GM12878 (cell line): ENCODE data around the gene ICE1. TPM values are rescaled to one million over a fixed set of nuclear protein-coding genes. Genes with fewer than 3 reads are reported as not detected.

Experiments used
- ATAC-seq: fragments of 200-7000 bp; cut with Tn5 transposase; 3 replicates; pipeline ENCODE4 v1.9.1; 2020; ENCODE audit warnings: mild to moderate bottlenecking, moderate library complexity
- BruUV-seq: library from RNA; stranded (reverse); fragments of 400-500 nt; replicated peaks from 2 replicates; lab custom pipeline; 2021; lab: Mats Ljungman, UMichigan
- CTCF ChIA-PET: fragments of 300-600 bp; sonication (Branson Sonifier 250); formaldehyde crosslinking; extraction: SDS; loops from one replicate; lab custom pipeline; 2021; ENCODE audit warnings: inconsistent platforms; lab: Yijun Ruan, JAX
- POLR2A ChIA-PET: fragments of 350-600 bp; formaldehyde crosslinking; extraction: SDS; loops from one replicate; lab custom pipeline; 2021; ENCODE audit warnings: inconsistent platforms; lab: Charles Lee
- RAD21 ChIA-PET: fragments of 300-600 bp; sonication (Branson Sonifier 250); formaldehyde crosslinking; loops from one replicate; lab custom pipeline; 2023; ENCODE audit warnings: antibody characterized with exemption; ENCODE audit not compliant: unreplicated experiment; lab: Charles Lee
- SMC1A ChIA-PET: fragments of 300-600 bp; sonication (Branson Sonifier 250); formaldehyde crosslinking; loops from one replicate; lab custom pipeline; 2023; ENCODE audit not compliant: unreplicated experiment, uncharacterized antibody; lab: Charles Lee
- DNase-seq: peaks from one replicate; pipeline ENCODE4 v3.0.0-alpha.2; 2011; ENCODE audit warnings: low read depth, low spot score
- FAIRE-seq: peaks from 3 replicates; lab custom pipeline; 2011; peaks lifted over from hg19 to GRCh38; lab: Jason Lieb, UNC
- H2AFZ ChIP-seq: 2 replicates; pipeline ENCODE4 v1.6.0; 2011; ENCODE audit warnings: low read depth, low read length, control low read depth; ENCODE audit not compliant: control insufficient read depth
- H3K27ac ChIP-seq: 2 replicates; pipeline ENCODE4 v1.5.1; 2011; ENCODE audit warnings: control low read depth; ENCODE audit not compliant: control insufficient read depth, insufficient read depth
- H3K27me3 ChIP-seq, 2 experiments: replicated peaks in 1 of 2; 2 replicates each; pipeline versions ENCODE4 v1.6.0 to v1.6.1; 2011; ENCODE audit warnings: low read length in 1 of 2; ENCODE audit not compliant: control insufficient read depth in 2 of 2, insufficient read depth in 2 of 2
- H3K36me3 ChIP-seq, 2 experiments: 2 replicates each; pipeline ENCODE4 v1.5.1; 2011; ENCODE audit warnings: low read length in 1 of 2; ENCODE audit not compliant: control insufficient read depth in 2 of 2, insufficient read depth in 2 of 2
- H3K4me1 ChIP-seq: 2 replicates; pipeline ENCODE4 v1.6.1; 2011; ENCODE audit warnings: mild to moderate bottlenecking, low read length, moderate library complexity, mixed read lengths; ENCODE audit not compliant: control insufficient read depth, insufficient read depth
- H3K4me2 ChIP-seq: 2 replicates; pipeline ENCODE4 v1.6.0; 2011; ENCODE audit warnings: control low read depth; ENCODE audit not compliant: control insufficient read depth, insufficient read depth
- H3K4me3 ChIP-seq: fragments of 200-600 bp; sonication (generic); 2 replicates; pipeline ENCODE4 v1.5.1; 2016
- H3K79me2 ChIP-seq: 2 replicates; pipeline ENCODE4 v1.6.0; 2011; ENCODE audit warnings: low read length; ENCODE audit not compliant: control insufficient read depth, insufficient read depth
- H3K9ac ChIP-seq: 2 replicates; pipeline ENCODE4 v1.8.0; 2011; ENCODE audit warnings: low read length, control low read depth, mixed read lengths; ENCODE audit not compliant: control insufficient read depth, insufficient read depth
- H3K9me3 ChIP-seq: replicated peaks from 3 replicates; pipeline ENCODE4 v1.5.1; 2011; ENCODE audit warnings: mild to moderate bottlenecking, low read length; ENCODE audit not compliant: control insufficient read depth, insufficient read depth
- H4K20me1 ChIP-seq: 2 replicates; pipeline ENCODE4 v1.6.0; 2011; ENCODE audit not compliant: control insufficient read depth, insufficient read depth
- DPF2 ChIP-seq: fragments of 450-650 bp; IDR thresholded peaks from 2 replicates; pipeline ENCODE4 v1.6.1; 2017; ENCODE audit warnings: mild to moderate bottlenecking
- KDM1A ChIP-seq: fragments of 200-600 bp; sonication (generic); IDR thresholded peaks from 2 replicates; pipeline ENCODE4 v1.6.1; 2016; ENCODE audit warnings: borderline replicate concordance
- SMC3 ChIP-seq: IDR thresholded peaks from 2 replicates; pipeline ENCODE4 v1.6.1; 2011; ENCODE audit warnings: low read length, improper control_type of control experiment, borderline replicate concordance
- SP1 ChIP-seq: IDR thresholded peaks from one replicate; pipeline ENCODE4 v1.6.1; 2011; ENCODE audit warnings: low read depth, low read length
- SRF ChIP-seq, 2 experiments: IDR thresholded peaks; 2 replicates each; pipeline ENCODE4 v1.6.1; 2011; ENCODE audit warnings: low read depth in 2 of 2, low read length in 2 of 2, mild to moderate bottlenecking in 1 of 2, moderate library complexity in 1 of 2
- ZBTB33 ChIP-seq: fragments of 450-650 bp; IDR thresholded peaks from 2 replicates; pipeline ENCODE4 v1.6.1; 2017; ENCODE audit warnings: mild to moderate bottlenecking
- ZBTB4 ChIP-seq: fragments of 450-650 bp; formaldehyde crosslinking; IDR thresholded peaks from 2 replicates; pipeline ENCODE4 v1.4.0; 2022; ENCODE audit warnings: mild to moderate bottlenecking, moderate library complexity
- ZNF217 ChIP-seq: fragments of 450-650 bp; IDR thresholded peaks from 2 replicates; pipeline ENCODE4 v1.6.1; 2017; ENCODE audit warnings: antibody characterized with exemption, mild to moderate bottlenecking
- WGBS: methylation state at CpG from one replicate; pipeline ENCODE4 v1.1.6; 2016; ENCODE audit warnings: low lambda C conversion rate; ENCODE audit not compliant: insufficient replicate concordance, insufficient coverage; ENCODE audit errors: missing lambda C conversion rate; 5-methylcytosine and 5-hydroxymethylcytosine counted together
- in situ Hi-C: fragments of 300-500 bp; cut with MboI; formaldehyde crosslinking; loops from 9 replicates; pipeline ENCODE4 v1.14.3; 2018; ENCODE audit warnings: mixed read lengths
- intact Hi-C: fragments of 100-400 bp; cut with micrococcal nuclease; formaldehyde crosslinking; loops from one replicate; pipeline ENCODE4 v1.14.2; 2022; ENCODE audit not compliant: unreplicated experiment
- polyA plus RNA-seq, 11 experiments: library from polyadenylated mRNA; depleted of rRNA in 4 of 11; unstranded in 6 of 11; stranded (reverse) in 5 of 11; fragments of >200 nt; fragmentation: Nextera tagmentation in 4 of 11; fragmentation: Illumina TruSeq in 1 of 11; extraction: Ambion mirVana in 4 of 11; extraction: Trizol in 1 of 11; gene quantifications; 1 replicate in 1 of 11; 2 replicates in 10 of 11; pipeline versions ENCODE4 v1.2.1 to v1.2.3, GENCODE V29; 2011 to 2016; ENCODE audit warnings: inconsistent platforms in 2 of 11, missing spikeins in 2 of 11, low read depth in 1 of 11
- total RNA-seq, 4 experiments: library from RNA; depleted of rRNA in 3 of 4; stranded (reverse); fragments of >200 nt in 3 of 4; fragmentation: Illumina TruSeq in 1 of 4; extraction: Trizol in 1 of 4; gene quantifications; 2 replicates each; pipeline versions ENCODE4 v1.2.1 to v1.2.3, GENCODE V29; 2013 to 2021
- TF ChIP-seq, protein P1 (sequence below): fragments of 450-650 bp; conservative IDR thresholded peaks from 2 replicates; pipeline ENCODE4 v1.6.1; 2017; ENCODE audit warnings: mild to moderate bottlenecking, moderate library complexity
- TF ChIP-seq, protein P2 (sequence below), 3 experiments: IDR thresholded peaks in 2 of 3; conservative IDR thresholded peaks in 1 of 3; 2 replicates each; pipeline ENCODE4 v1.5.1; 2011; ENCODE audit warnings: low read depth in 3 of 3, low read length in 3 of 3, mild to moderate bottlenecking in 3 of 3, control low read depth in 2 of 3, moderate library complexity in 2 of 3, inconsistent platforms in 1 of 3, mixed read lengths in 1 of 3; ENCODE audit not compliant: control insufficient read depth in 2 of 3, insufficient read depth in 1 of 3; ENCODE audit errors: extremely low read depth in 1 of 3
- TF ChIP-seq, protein P3 (sequence below): IDR thresholded peaks from 2 replicates; pipeline ENCODE4 v1.6.1; 2012; ENCODE audit warnings: low read depth, low read length, improper control_type of control experiment
- TF ChIP-seq, protein P4 (sequence below): IDR thresholded peaks from 2 replicates; pipeline ENCODE4 v1.6.1; 2011; ENCODE audit warnings: borderline replicate concordance, low read depth, mild to moderate bottlenecking, moderate library complexity, low read length; ENCODE audit not compliant: insufficient read depth, poor library complexity, severe bottlenecking

ICE1 gene
- total and polyA plus RNA-seq, 10 of the 15 experiments (the other 5 are each of a cell fraction or from before 2014, with no cell fraction given): 3.8 to 31.4 (median 18.9) TPM

GRCh38 chr5:5456858-5457257 is 34.4 kb downstream of the ICE1 start:
- Histone ChIP-seq H2AFZ (no peak overlapping the region), H3K27me3 (no peaks in the 10 kb centered on the region), H3K9me3 (no peaks in the 10 kb centered on the region), H4K20me1 (no peaks in the 10 kb centered on the region), H3K4me1 (no peaks in the 10 kb centered on the region), H3K79me2 (no peaks in the 10 kb centered on the region), H3K36me3 (peaks cover 14 to 37% of the 10 kb centered on the region in 2 experiments), H3K4me3 (no peak overlapping the region), H3K27ac (no peak overlapping the region), H3K9ac (no peak overlapping the region), H3K4me2 (no peak overlapping the region)
- ATAC-seq (no peak), FAIRE-seq (no peak), DNase-seq (no peak)
- in situ Hi-C loops: no loop called here
- ChIA-PET CTCF (no interaction called here), POLR2A (no interaction called here), SMC1A (interaction anchor here (1.1 to 1.8 kb wide), 2 partner anchors 10 to 27 kb away, joined by 4 to 6 read pairs; no protein-coding TSS in a partner anchor), RAD21 (no interaction called here)
- BruUV-seq: no TSS peak
- intact Hi-C loops: no loop called here
- 100% methylated on average over 5 of the region's 5 CpGs for WGBS
- TF ChIP-seq DPF2 (no peak), ZBTB4 (CRISPR knock-in tag) (no peak), SRF (IDR thresholded peaks at IDR 0.05; ENCODE audit: low read depth in 2 of 2, low read length in 2 of 2) (no peak), SMC3 (no peak), ZNF217 (no peak), SP1 (no peak), ZBTB33 (no peak), KDM1A (no peak)
- TF ChIP-seq, protein P1, sequence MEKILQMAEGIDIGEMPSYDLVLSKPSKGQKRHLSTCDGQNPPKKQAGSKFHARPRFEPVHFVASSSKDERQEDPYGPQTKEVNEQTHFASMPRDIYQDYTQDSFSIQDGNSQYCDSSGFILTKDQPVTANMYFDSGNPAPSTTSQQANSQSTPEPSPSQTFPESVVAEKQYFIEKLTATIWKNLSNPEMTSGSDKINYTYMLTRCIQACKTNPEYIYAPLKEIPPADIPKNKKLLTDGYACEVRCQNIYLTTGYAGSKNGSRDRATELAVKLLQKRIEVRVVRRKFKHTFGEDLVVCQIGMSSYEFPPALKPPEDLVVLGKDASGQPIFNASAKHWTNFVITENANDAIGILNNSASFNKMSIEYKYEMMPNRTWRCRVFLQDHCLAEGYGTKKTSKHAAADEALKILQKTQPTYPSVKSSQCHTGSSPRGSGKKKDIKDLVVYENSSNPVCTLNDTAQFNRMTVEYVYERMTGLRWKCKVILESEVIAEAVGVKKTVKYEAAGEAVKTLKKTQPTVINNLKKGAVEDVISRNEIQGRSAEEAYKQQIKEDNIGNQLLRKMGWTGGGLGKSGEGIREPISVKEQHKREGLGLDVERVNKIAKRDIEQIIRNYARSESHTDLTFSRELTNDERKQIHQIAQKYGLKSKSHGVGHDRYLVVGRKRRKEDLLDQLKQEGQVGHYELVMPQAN: no peak
- TF ChIP-seq, protein P2, sequence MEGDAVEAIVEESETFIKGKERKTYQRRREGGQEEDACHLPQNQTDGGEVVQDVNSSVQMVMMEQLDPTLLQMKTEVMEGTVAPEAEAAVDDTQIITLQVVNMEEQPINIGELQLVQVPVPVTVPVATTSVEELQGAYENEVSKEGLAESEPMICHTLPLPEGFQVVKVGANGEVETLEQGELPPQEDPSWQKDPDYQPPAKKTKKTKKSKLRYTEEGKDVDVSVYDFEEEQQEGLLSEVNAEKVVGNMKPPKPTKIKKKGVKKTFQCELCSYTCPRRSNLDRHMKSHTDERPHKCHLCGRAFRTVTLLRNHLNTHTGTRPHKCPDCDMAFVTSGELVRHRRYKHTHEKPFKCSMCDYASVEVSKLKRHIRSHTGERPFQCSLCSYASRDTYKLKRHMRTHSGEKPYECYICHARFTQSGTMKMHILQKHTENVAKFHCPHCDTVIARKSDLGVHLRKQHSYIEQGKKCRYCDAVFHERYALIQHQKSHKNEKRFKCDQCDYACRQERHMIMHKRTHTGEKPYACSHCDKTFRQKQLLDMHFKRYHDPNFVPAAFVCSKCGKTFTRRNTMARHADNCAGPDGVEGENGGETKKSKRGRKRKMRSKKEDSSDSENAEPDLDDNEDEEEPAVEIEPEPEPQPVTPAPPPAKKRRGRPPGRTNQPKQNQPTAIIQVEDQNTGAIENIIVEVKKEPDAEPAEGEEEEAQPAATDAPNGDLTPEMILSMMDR (IDR thresholded peaks at IDR 0.05 in 2 of 3, conservative IDR thresholded peaks at IDR 0.05 in 1 of 3; ENCODE audit: control insufficient read depth in 2 of 3, extremely low read depth in 1 of 3, insufficient read depth in 1 of 3, low read depth in 3 of 3, low read length in 3 of 3): no peak
- TF ChIP-seq, protein P3, sequence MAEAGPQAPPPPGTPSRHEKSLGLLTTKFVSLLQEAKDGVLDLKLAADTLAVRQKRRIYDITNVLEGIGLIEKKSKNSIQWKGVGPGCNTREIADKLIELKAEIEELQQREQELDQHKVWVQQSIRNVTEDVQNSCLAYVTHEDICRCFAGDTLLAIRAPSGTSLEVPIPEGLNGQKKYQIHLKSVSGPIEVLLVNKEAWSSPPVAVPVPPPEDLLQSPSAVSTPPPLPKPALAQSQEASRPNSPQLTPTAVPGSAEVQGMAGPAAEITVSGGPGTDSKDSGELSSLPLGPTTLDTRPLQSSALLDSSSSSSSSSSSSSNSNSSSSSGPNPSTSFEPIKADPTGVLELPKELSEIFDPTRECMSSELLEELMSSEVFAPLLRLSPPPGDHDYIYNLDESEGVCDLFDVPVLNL: no peak
- TF ChIP-seq, protein P4, sequence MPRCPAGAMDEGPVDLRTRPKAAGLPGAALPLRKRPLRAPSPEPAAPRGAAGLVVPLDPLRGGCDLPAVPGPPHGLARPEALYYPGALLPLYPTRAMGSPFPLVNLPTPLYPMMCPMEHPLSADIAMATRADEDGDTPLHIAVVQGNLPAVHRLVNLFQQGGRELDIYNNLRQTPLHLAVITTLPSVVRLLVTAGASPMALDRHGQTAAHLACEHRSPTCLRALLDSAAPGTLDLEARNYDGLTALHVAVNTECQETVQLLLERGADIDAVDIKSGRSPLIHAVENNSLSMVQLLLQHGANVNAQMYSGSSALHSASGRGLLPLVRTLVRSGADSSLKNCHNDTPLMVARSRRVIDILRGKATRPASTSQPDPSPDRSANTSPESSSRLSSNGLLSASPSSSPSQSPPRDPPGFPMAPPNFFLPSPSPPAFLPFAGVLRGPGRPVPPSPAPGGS: no peak
